GM19324 (cell line): ENCODE data around the gene CHID1.
A peak's percentile ranks its signal among the peaks of the same experiment; 100 is the strongest.

Experiments used
- ATAC-seq: cut with Tn5 transposase; IDR thresholded peaks from one replicate; pipeline ENCODE4 v1.9.1; 2021; ENCODE audit warnings: mild to moderate bottlenecking, moderate library complexity; ENCODE audit not compliant: unreplicated experiment, low FRiP score

CHID1 gene

GRCh38 chr11:827146-827896 is 83.3 kb downstream of the CHID1 start:
- peak; percentile 33 for ATAC-seq

DNA sequence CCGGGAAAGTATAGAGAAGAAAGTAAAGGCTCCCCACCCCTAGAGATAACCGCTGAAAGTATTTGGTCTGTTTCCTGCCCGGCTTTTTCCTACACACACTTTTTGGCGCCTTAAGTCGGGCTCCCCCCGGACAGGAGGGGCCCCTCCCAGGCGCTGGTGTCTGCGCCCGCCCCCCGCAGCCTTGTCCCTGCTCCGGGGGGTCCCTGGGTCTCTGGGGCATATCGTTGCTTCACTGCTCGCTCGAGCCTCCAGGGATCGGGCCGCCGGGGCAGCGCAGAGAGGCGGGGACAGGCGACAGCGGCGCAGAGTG is 83.8 kb downstream of the CHID1 start:
- no peak for ATAC-seq

- no peak for ATAC-seq
Observed at GRCh38 chr11:826227-826621, 84.4 kb downstream of the CHID1 start.

DNA sequence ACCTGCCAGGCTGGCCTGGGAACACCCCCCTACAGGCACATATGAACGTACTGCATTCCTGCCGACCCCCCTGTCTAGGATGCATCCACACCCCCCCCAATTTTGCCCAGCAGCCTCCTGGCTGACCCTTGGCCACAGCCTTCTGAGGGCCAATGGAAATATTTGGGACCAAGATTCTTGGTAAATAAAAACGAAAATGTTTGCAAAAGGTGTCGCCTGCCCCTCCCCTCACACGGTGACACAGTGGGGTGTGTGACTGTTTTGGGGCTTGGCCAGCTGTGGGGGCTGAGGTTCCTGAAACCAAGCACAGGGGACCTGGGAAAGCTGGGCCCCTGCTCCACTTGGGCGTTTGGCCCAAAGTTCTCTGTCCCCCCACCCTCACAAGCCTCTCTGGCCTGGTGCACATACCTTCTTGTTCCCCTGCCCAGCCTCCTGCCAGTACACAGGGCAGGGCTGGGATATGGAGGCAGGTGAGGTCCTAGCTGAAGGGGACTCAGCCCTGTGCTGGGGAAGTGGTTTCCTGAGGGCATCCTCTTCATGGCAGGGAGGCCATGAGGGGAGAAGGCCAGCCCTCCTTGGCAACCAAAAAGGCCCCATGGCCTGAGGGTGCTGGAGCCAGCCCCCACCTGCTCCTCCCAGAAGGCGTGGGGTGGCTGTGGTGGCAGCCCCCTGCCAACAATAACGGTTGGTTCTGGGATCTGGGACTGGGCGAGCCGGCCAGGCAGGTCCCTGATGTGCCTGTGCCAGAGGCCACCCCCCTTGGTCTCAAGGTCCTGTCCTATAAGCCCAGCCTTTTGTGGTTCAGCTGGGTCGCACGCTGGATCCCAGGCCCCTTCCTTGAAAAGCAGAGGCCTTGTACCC is 85.0 kb downstream of the CHID1 start:
- ATAC-seq, result no peak

DNA sequence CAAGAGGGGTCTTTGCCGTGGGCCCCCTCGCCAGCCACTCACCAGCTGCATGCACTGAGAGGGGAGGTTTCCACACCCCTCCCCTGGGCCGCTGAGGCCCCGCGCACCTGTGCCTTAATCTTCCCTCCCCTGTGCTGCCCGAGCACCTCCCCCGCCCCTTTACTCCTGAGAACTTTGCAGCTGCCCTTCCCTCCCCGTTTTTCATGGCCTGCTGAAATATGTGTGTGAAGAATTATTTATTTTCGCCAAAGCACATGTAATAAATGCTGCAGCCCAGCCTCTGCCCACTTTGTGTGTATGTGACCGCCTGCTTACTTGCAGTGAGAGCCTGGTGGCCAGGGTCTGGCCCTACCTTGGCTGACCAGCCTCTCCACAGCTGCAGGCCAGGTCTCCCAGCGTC is 85.7 kb downstream of the CHID1 start:
- no peak for ATAC-seq

- no peak for ATAC-seq
Observed at GRCh38 chr11:824292-824880, 86.2 kb downstream of the CHID1 start.

- ATAC-seq, result no peak
Observed at GRCh38 chr11:823441-824291, 86.9 kb downstream of the CHID1 start.

GRCh38 chr11:821512-822371 is 88.9 kb downstream of the CHID1 start:
- no peak for ATAC-seq

- ATAC-seq, result no peak
Observed at GRCh38 chr11:820655-821511, 89.7 kb downstream of the CHID1 start.

GRCh38 chr11:819943-820649 is 90.5 kb downstream of the CHID1 start:
- ATAC-seq, result peak; percentile 69

DNA sequence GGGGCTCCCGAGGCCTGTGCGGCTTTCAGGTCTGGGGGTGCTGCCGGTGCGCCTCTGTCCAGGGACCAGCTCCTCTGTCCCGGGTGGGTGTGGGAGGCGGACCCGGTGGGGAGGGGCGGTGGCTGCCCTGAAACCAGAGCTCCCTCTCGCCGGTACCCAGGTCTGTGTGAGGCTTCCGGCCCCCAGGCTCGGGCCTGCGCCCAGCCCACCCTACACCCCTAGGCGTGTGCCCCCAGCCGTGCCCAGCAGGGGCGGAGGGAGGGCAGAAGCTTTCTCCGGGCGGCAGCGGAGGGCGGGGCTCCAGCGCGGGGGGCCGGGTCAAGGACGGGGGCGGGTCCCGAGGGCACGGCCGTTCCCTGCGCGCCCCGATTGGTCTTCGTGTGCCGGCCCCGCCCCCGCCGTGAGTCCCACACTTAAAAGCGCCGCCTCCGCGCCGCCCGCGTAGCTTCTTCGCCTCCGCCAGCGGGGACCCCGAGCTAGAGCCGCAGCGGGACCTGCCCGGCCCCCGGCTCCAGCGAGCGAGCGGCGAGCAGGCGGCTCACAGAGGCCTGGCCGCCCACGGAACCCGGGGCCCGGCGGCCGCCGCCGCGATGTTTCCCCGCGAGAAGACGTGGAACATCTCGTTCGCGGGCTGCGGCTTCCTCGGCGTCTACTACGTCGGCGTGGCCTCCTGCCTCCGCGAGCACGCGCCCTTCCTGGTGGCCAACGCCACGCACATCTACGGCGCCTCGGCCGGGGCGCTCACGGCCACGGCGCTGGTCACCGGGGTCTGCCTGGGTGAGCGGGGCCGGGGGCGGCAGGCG is 91.3 kb downstream of the CHID1 start:
- ATAC-seq, result peak; percentile 72

- no peak for ATAC-seq
Observed at GRCh38 chr11:818396-819128, 92.0 kb downstream of the CHID1 start, which contains the start of gene PNPLA2. Gene PNPLA2, plus strand, starts transcription at chr11:818914. Its CDS starts 805 bp downstream, at chr11:819719.
